Adrenal gland (tissue), 12 donors: ENCODE results near the gene RPL38. TPM values are rescaled to one million over a fixed set of nuclear protein-coding genes. Genes with fewer than 3 reads are reported as not detected.
A peak's percentile ranks its signal among the peaks of the same experiment; 100 is the strongest.

Experiments
- DNase-seq, 7 donors: peaks; one replicate each; pipeline ENCODE4 v3.0.0-alpha.2; 2019 to 2020
- H3K27ac ChIP-seq, 5 donors: fragments of 200-600 bp; sonication (generic) in 4 of 5; 1 replicate in 3 of 5; 2 replicates in 2 of 5; pipeline versions ENCODE4 v1.5.1 to v1.8.0; 2016 to 2020; ENCODE audit warnings: mild to moderate bottlenecking in 1 of 5
- H3K27me3 ChIP-seq: fragments of 200-600 bp; 2 replicates; pipeline ENCODE4 v1.8.0; 2021
- H3K36me3 ChIP-seq, 2 donors: fragments of 200-600 bp; replicated peaks in 1 of 2; 1 replicate in 1 of 2; 2 replicates in 1 of 2; pipeline versions ENCODE4 v1.5.1 to v1.8.0; 2018 to 2022
- H3K4me1 ChIP-seq, 2 donors: fragments of 200-600 bp; replicated peaks in 1 of 2; 1 replicate in 1 of 2; 2 replicates in 1 of 2; pipeline versions ENCODE4 v1.5.1 to v1.8.0; 2018 to 2021
- H3K4me3 ChIP-seq, 4 donors: fragments of 200-600 bp; sonication (generic) in 3 of 4; one replicate each; pipeline ENCODE4 v1.5.1; 2016 to 2018
- H3K9me3 ChIP-seq, 3 donors: fragments of 200-600 bp; sonication (generic) in 1 of 3; replicated peaks in 1 of 3; 1 replicate in 2 of 3; 2 replicates in 1 of 3; pipeline versions ENCODE4 v1.5.1 to v1.8.0; 2016 to 2021
- CTCF ChIP-seq, 6 experiments: fragments of 450-650 bp in 4 of 6; fragments of 200-600 bp in 2 of 6; sonication (generic) in 1 of 6; IDR thresholded peaks; 1 replicate in 5 of 6; 2 replicates in 1 of 6; pipeline versions ENCODE4 v1.5.1 to v1.8.0; 2016 to 2021; ENCODE audit warnings: antibody characterized with exemption in 6 of 6, mild to moderate bottlenecking in 2 of 6, moderate library complexity in 1 of 6
- POLR2A ChIP-seq, 2 donors: fragments of 450-650 bp; IDR thresholded peaks; one replicate each; pipeline ENCODE4 v1.6.1; 2017; ENCODE audit warnings: antibody characterized with exemption in 2 of 2, mild to moderate bottlenecking in 2 of 2, moderate library complexity in 1 of 2
- WGBS, 4 donors: extraction: QIAGEN DNeasy Blood & Tissue Kit in 2 of 4; methylation state at CpG; one replicate each; pipeline versions ENCODE4 v1.1.5 to v1.1.7; 2013 to 2017; 5-methylcytosine and 5-hydroxymethylcytosine counted together
- intact Hi-C, 2 donors: fragments of 100-400 bp; cut with DNase I; formaldehyde crosslinking; loops; one replicate each; pipeline versions ENCODE4 v1.14.1 to v1.15.0; 2022 to 2023
- polyA plus RNA-seq, 3 donors: library from polyadenylated mRNA; stranded (reverse); fragments of 200-250 nt in 2 of 3; fragments of 350-450 nt in 1 of 3; fragmentation: Illumina TruSeq in 1 of 3; extraction: RNeasy Lipid Tissue Mini Kit (QIAGEN cat#74804) in 1 of 3; gene quantifications; one replicate each; pipeline ENCODE4 v1.2.3, GENCODE V29; 2013 to 2014
- total RNA-seq, 9 donors: library from RNA; depleted of rRNA in 4 of 9; stranded (reverse); fragments of >200 nt in 4 of 9; fragments of 120-200 nt in 1 of 9; fragmentation: NEBNext Ultra II Directional in 1 of 9; extraction: Animal tissue kit (Norgen Biotek cat#: 25700) in 1 of 9; gene quantifications; one replicate each; pipeline versions ENCODE4 v1.1.0 to v1.2.4, GENCODE V29; 2013 to 2023
- donor health status: healthy with polysubstance abuse.
- donor health status: Bipolar disorder and iron deficiency.
- donor health status: DM: yes; HTN: yes; CAD: no.
- donor health status: DM: no; HTN: no; CAD: no.
- donor health status: DM: no; HTN: no; CAD: no.
- donor health status: DM: yes; HTN: yes; CAD: no.

The RPL38 gene
- total and polyA plus RNA-seq, 12 donors: 136 to 1,921 (median 789) TPM

GRCh38 chr17:74206332-74206818, 2.9 kb downstream of the RPL38 start:
- peak overlapping the region in 1 of 5 donors; percentile 16 for H3K27ac ChIP-seq
- peaks cover 0 to 56% of the 10 kb centered on the region in 2 donors for H3K36me3 ChIP-seq
- no peak overlapping the region for H3K4me3 ChIP-seq
- H3K27me3 ChIP-seq: no peaks in the 10 kb centered on the region
- intact Hi-C loops: no loop called here
- no peaks in the 10 kb centered on the region for H3K9me3 ChIP-seq
- 77 to 82% (median 80%) methylated on average over 5 of the region's 5 CpGs for WGBS, 4 donors
- no peak for TF ChIP-seq POLR2A (IDR thresholded peaks at IDR 0.05)
- TF ChIP-seq CTCF (IDR thresholded peaks at IDR 0.05): no peak
- H3K4me1 ChIP-seq: peaks cover 24 to 53% of the 10 kb centered on the region in 2 donors
- no peak for DNase-seq

GRCh38 chr17:74210191-74211140, 7.0 kb downstream of the RPL38 start:
- peaks cover 28 to 57% of the 10 kb centered on the region in 2 donors for H3K4me1 ChIP-seq
- H3K4me3 ChIP-seq: no peak overlapping the region
- H3K27ac ChIP-seq: peak overlapping the region in 4 of 5 donors; percentile 19 to 89 (median 86)
- TF ChIP-seq CTCF (IDR thresholded peaks at IDR 0.05) (peak; percentile 92 to 97 (median 93)), POLR2A (IDR thresholded peaks at IDR 0.05) (peak in 1 of 2 donors; percentile 67)
- intact Hi-C loops: loop anchor here (5.0 to 10.0 kb wide), 3 partner anchors 64 to 154 kb away; partner anchors contain the start of genes BTBD17 (in 1 of the 2), DNAI2 (in 1 of the 2) and GPR142 (in 1 of the 2)
- peak; percentile 74 to 92 (median 81) for DNase-seq
- 37 to 44% (median 40%) methylated on average over 13 to 18 of the region's 18 CpGs for WGBS, 4 donors
- H3K36me3 ChIP-seq: peaks cover 0 to 48% of the 10 kb centered on the region in 2 donors
- no peaks in the 10 kb centered on the region for H3K27me3 ChIP-seq
- H3K9me3 ChIP-seq: no peaks in the 10 kb centered on the region

- WGBS, 4 donors: 35 to 58% (median 43%) methylated on average over 8 to 14 of the region's 14 CpGs
- Histone ChIP-seq H3K27me3 (no peaks in the 10 kb centered on the region), H3K36me3 (peaks cover 0 to 40% of the 10 kb centered on the region in 2 donors), H3K9me3 (no peaks in the 10 kb centered on the region), H3K4me3 (peak overlapping the region in 1 of 4 donors; percentile 64), H3K27ac (peak overlapping the region in 4 of 5 donors; percentile 52 to 89 (median 86)), H3K4me1 (peaks cover 28 to 49% of the 10 kb centered on the region in 2 donors)
- TF ChIP-seq POLR2A (IDR thresholded peaks at IDR 0.05): peak in 1 of 2 donors; percentile 28
- no peak for TF ChIP-seq CTCF (IDR thresholded peaks at IDR 0.05)
- peak in 3 of 7 donors; percentile 30 to 54 (median 48) for DNase-seq
- intact Hi-C loops: loop anchor here (5.0 to 10.0 kb wide), 3 partner anchors 63 to 153 kb away; partner anchors contain the start of genes BTBD17 (in 1 of the 2), DNAI2 (in 1 of the 2) and GPR142 (in 1 of the 2)
Observed at GRCh38 chr17:74211141-74211911, 7.8 kb downstream of the RPL38 start.
